Activated naive CD4-positive, alpha-beta T cell treated with anti-CD3 and anti-CD28 coated beads, Interleukin-2, amount 50 U/mL, for 72 hours (primary cell): Measurements from ENCODE around the gene PTTG1IP. TPM values are rescaled to one million over a fixed set of nuclear protein-coding genes. Genes with fewer than 3 reads are reported as not detected.
A peak's percentile ranks its signal among the peaks of the same experiment; 100 is the strongest.

Source experiments
- ATAC-seq, 2 donors: fragments of 150-1000 bp; cut with Tn5 transposase; 2 replicates each; pipeline ENCODE4 v1.10.0; 2021; ENCODE audit warnings: mild to moderate bottlenecking in 2 of 2, moderate library complexity in 2 of 2
- DNase-seq, 2 donors: peaks; one replicate each; pipeline ENCODE4 v3.0.0; 2021 to 2022; ENCODE audit warnings: low spot score in 2 of 2
- H3K27ac Mint-ChIP-seq, 2 donors: one replicate each; pipeline ENCODE4 v1.8.0; 2022; ENCODE audit warnings: mild to moderate bottlenecking in 2 of 2, mixed read lengths in 2 of 2
- H3K36me3 Mint-ChIP-seq, 2 donors: one replicate each; pipeline ENCODE4 v1.8.0; 2022; ENCODE audit warnings: mixed read lengths in 2 of 2
- H3K9me3 Mint-ChIP-seq, 2 donors: one replicate each; pipeline ENCODE4 v1.8.0; 2022; ENCODE audit warnings: mixed read lengths in 2 of 2
- total RNA-seq, 2 donors: library from RNA; stranded (reverse); gene quantifications; one replicate each; pipeline ENCODE4 v1.2.3, GENCODE V29; 2022

PTTG1IP gene
- total RNA-seq, 2 donors from 2014 or later = 61.7 to 99.8 TPM

- peaks cover 0 to 12% of the 10 kb centered on the region in 2 donors for H3K36me3 Mint-ChIP-seq
- no peaks in the 10 kb centered on the region for H3K9me3 Mint-ChIP-seq
- H3K27ac Mint-ChIP-seq = no peak overlapping the region
- DNase-seq (no peak), ATAC-seq (no peak)
Observed at GRCh38 chr21:44891631-44892031, 18.1 kb upstream of the PTTG1IP start.

GRCh38 chr21:44890961-44891541 lies 17.6 kb upstream of the PTTG1IP start:
- ATAC-seq (no peak), DNase-seq (no peak)
- peak overlapping the region in 1 of 2 donors; percentile 60 for H3K27ac Mint-ChIP-seq
- peaks cover 0 to 17% of the 10 kb centered on the region in 2 donors for H3K36me3 Mint-ChIP-seq
- no peaks in the 10 kb centered on the region for H3K9me3 Mint-ChIP-seq

DNA sequence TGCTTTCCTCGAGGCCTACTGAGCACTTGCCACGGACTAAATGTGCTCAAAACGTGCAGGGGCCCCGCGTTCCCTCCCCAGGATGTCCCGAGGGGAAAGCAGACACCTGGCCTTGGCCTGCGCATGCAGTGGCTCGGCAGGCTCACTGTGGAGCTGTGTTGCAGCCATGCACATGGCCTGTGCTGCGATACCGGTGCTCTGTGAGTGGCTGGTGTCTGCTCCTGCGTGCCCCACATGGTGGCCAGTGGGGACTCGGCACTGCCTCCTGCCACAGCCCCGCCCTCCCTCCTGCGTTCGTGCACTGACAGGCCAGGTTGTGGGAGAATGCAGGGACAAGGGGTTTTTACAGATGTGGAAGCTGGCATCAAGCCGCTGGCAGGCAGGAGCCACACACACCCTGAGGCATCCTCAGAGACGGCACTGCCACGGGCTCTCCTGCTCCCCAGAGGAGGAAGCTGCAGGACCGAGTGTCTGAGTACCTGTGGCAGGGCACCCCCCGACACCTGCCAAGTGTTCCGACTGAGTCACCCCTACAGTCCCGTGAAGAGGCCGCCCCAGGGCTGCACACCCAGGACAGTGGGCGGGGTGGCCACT lies 16.9 kb upstream of the PTTG1IP start:
- ATAC-seq (no peak), DNase-seq (no peak)
- Mint-ChIP-seq H3K36me3 (peaks cover 0 to 24% of the 10 kb centered on the region in 2 donors), H3K27ac (no peak overlapping the region), H3K9me3 (no peaks in the 10 kb centered on the region)

GRCh38 chr21:44889625-44890337 lies 16.3 kb upstream of the PTTG1IP start:
- DNase-seq = no peak
- peaks cover 0 to 24% of the 10 kb centered on the region in 2 donors for H3K36me3 Mint-ChIP-seq
- no peaks in the 10 kb centered on the region for H3K9me3 Mint-ChIP-seq
- H3K27ac Mint-ChIP-seq = no peak overlapping the region
- ATAC-seq = no peak

- Mint-ChIP-seq H3K27ac (no peak overlapping the region), H3K9me3 (no peaks in the 10 kb centered on the region), H3K36me3 (peaks cover 0 to 24% of the 10 kb centered on the region in 2 donors)
- ATAC-seq = no peak
- DNase-seq = no peak
Observed at GRCh38 chr21:44888581-44889550, 15.4 kb upstream of the PTTG1IP start.

DNA sequence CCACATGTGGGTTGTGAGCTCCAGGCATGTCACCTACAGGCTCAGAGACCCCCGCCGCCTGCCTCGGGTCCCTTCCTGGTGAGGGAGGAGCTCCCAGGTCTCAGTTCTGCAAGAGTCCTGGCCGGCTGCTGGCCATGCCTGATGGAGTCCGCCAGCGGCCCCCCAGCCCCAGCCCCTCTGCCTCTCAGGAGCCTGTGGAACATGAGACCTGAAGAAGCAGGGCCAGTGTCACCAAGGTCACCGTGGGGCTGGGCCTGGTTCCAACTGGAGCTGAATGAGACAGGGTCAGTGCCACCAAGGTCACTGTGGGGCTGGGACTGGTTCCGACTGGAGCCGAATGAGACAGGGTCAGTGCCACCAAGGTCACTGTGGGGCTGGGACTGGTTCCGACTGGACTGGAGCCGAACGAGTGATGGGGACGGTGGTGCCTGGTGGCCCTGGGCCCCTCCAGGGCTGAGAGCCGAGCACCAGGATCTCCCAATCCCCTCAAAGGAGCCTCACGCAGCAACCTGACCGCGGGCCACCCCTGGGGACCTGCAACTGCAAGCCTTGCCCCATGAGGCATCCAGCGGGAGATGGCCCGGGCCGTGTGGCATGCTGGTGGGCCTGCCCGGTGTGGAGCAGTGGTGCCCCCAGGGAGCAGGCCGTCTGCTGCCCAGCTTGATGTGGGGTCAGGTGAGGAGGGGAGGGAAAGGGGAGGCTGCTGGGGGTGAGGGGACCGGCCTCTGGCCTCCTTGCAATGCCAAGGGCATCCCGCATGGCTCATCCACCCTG lies 14.5 kb upstream of the PTTG1IP start:
- Mint-ChIP-seq H3K9me3 (no peaks in the 10 kb centered on the region), H3K27ac (peak overlapping the region in 1 of 2 donors; percentile 74), H3K36me3 (peaks cover 0 to 24% of the 10 kb centered on the region in 2 donors)
- ATAC-seq (no peak), DNase-seq (no peak)

DNA sequence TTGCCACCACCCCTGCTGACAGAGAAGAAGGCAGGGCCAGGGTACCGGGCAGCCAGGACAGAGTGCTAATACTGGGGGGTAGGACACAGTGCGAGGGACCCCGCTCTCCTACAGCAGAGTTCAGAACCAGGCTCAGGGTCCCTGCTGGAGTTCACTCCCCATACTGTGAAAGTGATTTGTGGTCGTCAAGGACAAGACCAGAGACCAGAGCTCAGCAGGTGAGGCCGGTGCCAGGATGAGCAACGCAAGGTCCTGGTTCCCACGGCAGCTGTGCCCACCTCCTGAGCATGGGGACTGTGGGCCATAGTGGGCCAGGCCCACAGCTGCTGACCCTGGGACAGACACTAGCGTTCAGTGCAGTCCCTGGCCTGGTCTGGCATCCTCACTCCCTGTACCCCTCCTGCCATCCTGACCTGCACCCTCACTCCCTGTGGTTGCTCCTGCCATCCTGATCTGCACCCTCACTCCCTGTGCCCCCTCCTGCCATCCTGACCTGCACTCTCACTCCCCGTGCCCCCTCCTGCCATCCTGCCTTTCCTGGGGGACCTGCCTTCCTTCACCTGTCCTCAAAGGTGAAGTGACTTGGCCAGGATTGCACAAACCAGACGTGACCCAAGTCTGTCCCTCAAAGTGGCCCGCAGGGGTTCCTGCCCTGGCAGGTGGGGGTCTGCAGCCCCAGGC lies 13.8 kb upstream of the PTTG1IP start:
- Mint-ChIP-seq H3K9me3 (no peaks in the 10 kb centered on the region), H3K27ac (peak overlapping the region in 1 of 2 donors; percentile 74), H3K36me3 (peaks cover 0 to 24% of the 10 kb centered on the region in 2 donors)
- DNase-seq (no peak), ATAC-seq (no peak)

GRCh38 chr21:44886113-44887075 lies 12.9 kb upstream of the PTTG1IP start:
- no peak overlapping the region for H3K27ac Mint-ChIP-seq
- DNase-seq (no peak), ATAC-seq (no peak)
- H3K9me3 Mint-ChIP-seq = no peaks in the 10 kb centered on the region
- H3K36me3 Mint-ChIP-seq = peaks cover 0 to 24% of the 10 kb centered on the region in 2 donors

GRCh38 chr21:44885615-44886014 lies 12.1 kb upstream of the PTTG1IP start:
- ATAC-seq (no peak), DNase-seq (no peak)
- Mint-ChIP-seq H3K36me3 (peaks cover 0 to 24% of the 10 kb centered on the region in 2 donors), H3K9me3 (no peaks in the 10 kb centered on the region), H3K27ac (no peak overlapping the region)

DNA sequence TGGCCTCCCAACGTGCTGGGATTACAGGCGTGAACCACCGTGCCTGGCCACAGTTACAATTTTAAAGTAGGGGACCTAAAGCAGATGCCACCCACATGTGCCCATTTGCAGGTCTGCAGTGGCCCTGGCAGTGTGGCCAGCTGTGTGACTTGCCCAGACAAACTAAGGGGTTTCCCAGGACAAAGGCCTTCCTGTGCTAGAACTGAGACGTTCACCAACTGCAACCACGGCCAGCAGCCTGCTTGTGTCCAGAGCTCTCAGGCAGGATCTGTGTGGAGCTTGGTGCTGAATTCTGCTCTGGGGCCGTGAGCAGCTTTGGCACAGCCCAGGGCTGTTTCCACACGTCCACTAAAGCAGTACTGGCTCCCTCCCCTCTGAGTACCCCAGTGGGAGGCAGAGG lies 10.6 kb upstream of the PTTG1IP start:
- H3K27ac Mint-ChIP-seq = peak overlapping the region; percentile 7 to 51
- H3K36me3 Mint-ChIP-seq = peaks cover 0 to 24% of the 10 kb centered on the region in 2 donors
- DNase-seq = no peak
- no peaks in the 10 kb centered on the region for H3K9me3 Mint-ChIP-seq
- peak in 1 of 2 donors; percentile 9 for ATAC-seq

GRCh38 chr21:44883250-44883649 lies 9.8 kb upstream of the PTTG1IP start:
- DNase-seq = no peak
- no peaks in the 10 kb centered on the region for H3K9me3 Mint-ChIP-seq
- no peak for ATAC-seq

DNA sequence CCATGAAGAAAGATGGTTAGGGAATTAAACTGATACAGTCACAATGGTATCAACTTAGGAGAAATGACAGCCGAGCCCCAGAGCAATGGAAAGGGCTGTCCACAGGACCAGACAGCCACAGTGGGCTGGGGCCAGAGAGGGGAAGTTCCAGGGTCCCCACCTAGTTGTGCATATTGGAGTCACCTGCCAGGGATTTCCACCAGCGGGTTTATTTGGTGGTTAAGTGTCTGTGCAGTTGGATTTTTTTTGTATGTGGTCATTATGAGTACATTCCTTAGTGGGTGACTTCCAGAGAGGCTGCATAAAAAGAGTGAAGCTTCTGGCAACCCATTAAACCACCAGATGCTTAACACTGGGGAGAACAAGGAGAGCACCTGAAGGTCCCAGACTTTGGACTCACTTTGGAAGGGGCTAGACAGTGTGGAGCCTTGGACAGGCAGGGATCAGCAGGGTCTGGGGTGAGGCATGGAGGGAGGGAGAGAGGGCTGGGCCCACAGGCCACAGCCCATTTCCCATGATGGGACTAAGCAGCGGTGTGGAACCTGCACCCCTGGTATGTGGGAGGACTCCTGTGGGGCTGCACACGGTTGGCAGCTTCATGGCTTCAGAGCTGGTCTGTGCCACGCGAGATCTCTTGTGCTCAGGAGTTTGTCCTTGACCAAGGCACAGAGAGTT lies 7.8 kb upstream of the PTTG1IP start:
- no peak for DNase-seq
- H3K27ac Mint-ChIP-seq = peak overlapping the region; percentile 18 to 73
- peak; percentile 34 to 78 for ATAC-seq
- peaks cover 0 to 9% of the 10 kb centered on the region in 2 donors for H3K36me3 Mint-ChIP-seq
- H3K9me3 Mint-ChIP-seq = no peaks in the 10 kb centered on the region

More at GRCh38 chr21:44883250-44883649, 9.8 kb upstream of the PTTG1IP start:
- Mint-ChIP-seq H3K36me3 (peaks cover 0 to 24% of the 10 kb centered on the region in 2 donors), H3K27ac (peak overlapping the region; percentile 14 to 51)

DNA sequence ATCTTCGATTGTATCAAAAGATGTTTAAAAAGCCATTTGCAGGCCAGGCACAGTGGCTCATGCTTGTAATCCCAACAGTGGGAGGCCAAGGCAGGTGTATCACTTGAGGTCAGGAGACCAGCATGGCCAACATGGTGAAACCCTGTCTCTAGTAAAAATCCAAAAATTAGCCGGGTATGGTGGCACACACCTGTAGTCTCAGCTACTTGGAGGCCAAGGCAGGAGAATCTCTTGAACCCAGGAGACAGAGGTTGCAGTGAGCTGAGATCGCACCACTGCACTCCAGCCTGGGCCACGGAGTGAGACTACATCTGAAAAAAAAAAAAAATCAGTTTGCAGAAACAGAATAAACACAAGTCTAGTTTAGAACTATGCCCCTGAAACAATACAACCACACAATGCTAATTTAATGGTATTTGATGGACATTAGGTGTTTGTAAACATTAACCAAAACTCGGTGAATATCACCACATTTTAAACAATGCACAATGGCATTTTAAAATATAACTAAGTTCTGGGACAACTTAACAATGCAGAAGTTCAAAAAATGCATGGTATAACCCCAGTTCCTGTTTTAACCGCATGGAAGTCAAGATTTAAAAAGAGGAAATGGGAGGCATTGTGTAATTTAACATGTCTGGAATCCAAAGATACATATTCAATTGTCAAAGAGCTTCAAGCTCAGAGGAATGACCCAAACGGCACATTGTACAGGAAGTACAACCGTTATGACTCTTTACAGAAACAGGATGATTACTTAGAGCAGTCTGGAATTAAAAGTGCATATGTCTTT lies 7.1 kb upstream of the PTTG1IP start:
- Mint-ChIP-seq H3K36me3 (peaks cover 0 to 2% of the 10 kb centered on the region in 2 donors), H3K27ac (peak overlapping the region; percentile 18 to 73), H3K9me3 (no peaks in the 10 kb centered on the region)
- DNase-seq (no peak), ATAC-seq (peak in 1 of 2 donors; percentile 27)
